NCI-H345 (cell line): ENCODE results near the gene ARL11.

ENCODE experiments used
- DNase-seq: peaks from one replicate; lab custom pipeline; 2025; lab: John Stamatoyannopoulos, UW

The ARL11 gene

DNA sequence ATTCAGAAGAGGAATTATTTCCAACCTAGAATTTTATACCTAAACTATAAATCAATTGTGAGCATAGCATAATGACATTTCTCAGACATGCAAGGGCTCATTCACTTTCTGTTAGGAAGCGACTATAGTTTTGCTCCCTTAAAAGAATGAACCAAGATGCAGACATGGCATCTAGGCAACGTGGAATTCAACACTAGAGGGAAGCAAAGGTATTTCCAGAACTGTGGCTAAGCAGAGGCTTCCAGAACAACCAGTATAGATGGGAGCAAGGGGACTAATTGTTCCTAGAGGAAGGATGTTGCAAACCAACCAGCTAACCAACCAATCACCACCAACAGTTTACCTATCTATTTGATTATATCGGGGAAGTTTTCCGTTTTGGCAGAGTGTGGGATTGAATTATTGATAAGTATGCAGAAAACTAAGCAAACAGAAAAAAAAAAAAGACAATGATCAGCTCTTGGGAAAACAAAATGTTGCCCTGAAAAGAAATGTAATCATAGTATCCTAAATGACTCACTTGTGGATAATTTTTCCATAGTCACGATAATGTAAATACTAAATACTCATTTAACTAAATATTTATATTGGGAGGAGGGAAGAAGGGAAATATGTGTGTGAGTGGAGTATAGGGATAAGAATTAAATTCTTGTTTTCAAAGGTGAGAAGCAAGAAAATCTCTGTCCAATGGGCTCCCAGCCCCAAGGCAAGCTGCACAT lies 21.1 kb downstream of the ARL11 start:
- DNase-seq: no peak

DNA sequence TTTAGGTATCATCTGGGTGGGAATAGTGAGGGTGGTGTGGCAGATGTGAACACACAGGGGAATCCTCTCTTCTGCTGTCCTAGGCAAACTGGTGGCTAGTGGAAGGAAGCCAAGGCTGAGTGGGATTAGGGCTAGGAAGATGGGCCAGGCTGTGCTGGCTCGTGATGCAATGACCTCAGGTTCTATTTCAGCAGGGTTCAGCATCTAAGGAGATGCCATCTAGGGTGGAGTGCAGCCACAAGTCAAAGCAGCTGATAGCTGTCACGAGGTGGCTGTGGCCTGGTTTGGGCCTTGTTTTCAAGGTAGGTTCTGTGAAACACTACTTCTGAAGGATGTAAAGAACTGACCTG lies 21.6 kb downstream of the ARL11 start:
- no peak for DNase-seq

DNA sequence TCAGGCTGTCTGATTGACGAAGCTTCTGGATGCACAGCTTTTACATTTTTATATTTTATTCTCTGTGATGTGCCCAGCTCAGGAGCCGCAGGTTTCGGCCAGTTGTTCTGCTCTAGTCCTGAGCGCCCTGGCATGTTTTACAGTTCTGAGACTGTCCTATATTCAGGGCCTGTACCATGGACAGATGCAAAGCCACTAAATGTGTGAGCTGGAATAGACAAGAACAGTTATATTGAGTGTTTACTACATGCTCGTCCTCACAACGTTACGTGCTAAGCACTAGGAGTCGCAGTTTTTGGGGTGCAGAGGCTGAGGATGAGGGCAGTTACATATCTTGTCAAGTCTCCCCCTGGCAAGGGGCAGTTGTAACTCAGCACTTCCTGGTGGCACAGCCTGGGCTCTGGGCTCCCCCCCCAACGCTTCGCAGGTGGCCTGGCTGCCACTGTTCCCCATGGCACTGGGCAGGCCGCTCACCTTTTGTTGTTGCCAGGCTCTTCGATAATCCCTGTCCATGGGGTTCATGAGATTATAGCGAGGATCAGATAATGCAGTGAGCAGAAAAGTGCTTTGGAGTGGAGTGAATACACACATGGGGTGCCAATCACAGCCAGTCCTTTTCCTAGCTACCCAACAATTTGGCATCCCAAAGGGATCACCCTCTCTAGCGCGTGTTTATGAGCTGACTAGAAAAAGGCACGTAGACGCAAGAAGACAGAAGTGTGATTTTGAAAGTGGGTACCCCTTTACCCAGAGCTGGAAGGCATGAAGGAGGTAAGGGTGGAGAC lies 23.5 kb downstream of the ARL11 start:
- DNase-seq: no peak

DNA sequence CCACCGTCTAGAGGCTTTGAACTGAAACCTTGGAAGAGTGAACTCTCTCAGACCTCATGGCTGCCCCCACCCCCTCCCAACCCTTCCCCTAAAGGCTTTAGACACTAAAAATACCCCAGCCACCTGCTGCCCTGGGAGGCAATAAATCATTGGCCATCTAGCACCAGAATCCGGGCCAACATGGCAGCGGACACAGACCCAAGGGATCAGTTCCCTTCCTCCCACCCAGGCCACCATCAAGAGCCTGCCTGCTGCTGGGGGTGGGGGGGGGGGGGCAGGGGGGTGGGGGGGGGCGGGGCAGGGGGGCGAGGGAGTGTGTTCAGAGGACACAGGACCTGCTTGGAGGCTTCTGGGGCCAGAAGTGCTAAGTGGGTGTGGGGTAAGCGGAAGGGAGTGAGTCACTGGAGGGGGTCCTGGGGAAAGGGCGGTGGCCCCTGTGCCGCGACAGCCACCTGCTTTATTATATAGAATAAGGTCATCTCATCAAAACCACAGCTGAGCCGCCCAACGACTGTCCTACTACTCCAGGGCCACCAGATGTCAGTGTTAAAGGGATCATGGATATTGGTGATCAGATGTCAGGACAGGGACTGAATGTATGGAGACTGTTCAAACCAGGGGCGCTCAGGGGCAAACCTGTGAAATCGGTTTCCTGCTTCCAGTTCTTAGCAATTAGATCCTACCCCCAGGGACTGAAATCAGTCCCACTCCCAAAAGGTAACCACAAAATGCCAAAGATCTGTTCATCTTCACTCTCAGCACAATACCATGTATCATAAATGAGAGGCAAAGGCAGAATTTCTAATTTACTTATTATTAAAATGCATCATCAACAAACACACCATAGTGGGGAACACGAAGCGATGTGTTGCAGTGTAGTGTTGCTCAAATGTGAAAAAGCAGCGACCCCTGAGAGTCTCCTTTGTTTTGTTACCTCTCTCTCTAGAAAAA lies 24.3 kb downstream of the ARL11 start:
- DNase-seq: no peak

DNA sequence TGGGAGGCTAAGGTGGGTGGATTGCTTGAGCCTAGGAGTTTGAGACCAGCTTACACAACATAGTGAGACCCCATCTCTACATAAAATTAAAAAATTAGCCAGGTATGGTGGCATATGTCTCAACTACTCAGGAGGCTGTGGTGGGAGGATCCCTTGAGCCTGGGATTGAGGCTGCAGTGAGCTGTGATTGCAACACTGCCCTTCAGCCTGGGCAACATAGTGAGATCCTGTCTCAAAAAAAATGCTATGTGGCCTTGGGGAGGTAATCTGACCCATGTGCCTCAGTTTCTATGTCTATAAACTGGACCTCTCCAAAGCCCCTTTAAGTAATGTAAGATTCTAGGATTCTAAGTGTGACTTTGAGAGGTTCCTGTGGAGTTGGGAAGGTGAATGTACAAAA lies 25.2 kb downstream of the ARL11 start:
- DNase-seq: no peak

DNA sequence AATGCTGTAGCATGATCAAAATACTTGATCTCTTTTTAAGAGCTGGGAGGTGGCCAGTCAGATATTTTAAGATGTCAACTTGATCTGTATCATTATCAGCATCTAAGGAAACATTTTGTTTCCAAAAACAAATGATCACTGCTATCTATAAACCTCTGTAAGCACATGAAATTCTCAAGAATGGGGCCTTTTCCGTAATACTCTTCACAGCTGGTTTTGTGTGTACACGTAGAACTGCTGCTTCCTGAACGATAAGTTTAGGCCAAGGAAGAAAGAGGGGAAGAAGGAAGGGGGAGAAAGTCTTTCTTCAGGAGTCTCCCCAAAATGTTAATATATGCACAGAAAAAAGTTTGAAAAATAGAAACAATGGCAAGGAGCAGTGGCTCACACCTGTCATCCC lies 25.7 kb downstream of the ARL11 start:
- DNase-seq: no peak

DNA sequence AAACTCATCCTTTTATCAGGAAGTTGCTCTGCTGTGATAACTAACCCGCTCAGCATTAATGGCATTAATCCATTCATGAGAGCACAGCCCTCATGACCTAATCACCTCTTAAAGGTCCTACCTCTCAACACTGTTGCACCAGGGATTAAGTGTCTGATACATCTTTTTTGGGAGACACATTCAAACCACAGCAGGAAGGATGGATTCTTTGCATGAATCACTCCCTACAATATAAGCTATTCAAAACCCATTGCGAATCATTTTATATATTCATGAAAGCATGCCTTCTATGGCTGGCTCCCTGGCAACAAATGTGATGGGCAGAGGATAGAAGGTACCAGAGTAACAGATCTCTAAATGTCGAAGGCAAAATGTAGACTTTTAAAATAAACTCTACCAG lies 27.6 kb downstream of the ARL11 start:
- DNase-seq: no peak

DNA sequence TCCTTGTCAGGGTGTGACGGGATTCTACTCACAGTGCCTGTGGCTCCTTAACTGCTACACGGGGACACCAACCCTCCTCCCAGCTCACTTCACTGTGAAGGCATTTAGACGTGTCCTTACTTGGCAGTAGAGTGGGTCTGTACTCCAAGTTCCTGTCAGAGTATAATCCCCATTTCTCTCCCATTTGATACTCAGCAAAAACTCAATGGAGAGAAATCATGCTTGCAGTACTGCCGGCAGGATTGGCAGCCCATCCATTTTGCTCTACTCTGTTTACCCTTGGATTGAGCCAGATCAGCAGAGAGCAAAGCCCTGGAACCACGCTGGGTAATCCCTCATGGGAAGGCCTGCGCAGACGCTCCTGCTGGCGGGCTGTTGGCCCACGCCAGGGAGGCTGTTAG lies 28.9 kb downstream of the ARL11 start:
- no peak for DNase-seq

DNA sequence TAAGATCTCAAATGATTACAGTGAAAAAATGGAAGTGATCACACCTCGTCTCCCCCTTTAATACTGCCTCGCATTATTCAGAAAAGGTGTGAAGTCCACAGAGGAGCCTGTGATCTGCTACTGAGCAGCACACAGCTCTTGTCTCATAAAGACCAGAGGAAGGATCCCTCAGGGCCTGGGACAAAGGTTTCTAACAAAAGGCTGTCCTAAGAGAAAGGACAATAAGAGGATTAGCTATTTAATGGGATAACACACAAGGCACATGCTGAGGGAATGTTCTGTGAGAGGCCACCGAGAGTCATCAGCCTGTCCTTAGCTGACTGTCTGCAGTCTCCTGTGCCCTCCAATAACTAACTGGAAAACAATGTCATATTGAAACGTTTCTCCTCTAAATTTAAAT lies 36.3 kb downstream of the ARL11 start:
- no peak for DNase-seq

DNA sequence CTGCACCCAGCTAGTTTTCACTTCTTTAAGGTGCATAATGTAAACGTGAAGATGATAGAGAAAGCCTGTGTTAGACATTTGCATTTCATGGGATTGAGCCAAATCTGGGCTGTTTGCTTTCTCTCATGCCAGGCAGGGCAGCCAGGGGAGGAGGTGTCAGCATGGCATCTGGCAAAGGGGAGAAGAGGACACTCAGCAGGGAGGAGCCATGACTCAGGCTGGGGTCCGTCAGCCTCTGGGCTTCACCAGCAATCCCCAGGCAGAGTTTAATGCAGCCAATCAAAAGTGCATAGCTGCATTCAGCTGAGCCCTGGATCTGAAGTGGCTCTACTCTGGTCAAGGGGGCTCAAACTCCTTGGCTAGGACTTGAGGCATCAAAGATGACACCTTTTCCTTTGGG lies 39.5 kb downstream of the ARL11 start:
- no peak for DNase-seq

DNA sequence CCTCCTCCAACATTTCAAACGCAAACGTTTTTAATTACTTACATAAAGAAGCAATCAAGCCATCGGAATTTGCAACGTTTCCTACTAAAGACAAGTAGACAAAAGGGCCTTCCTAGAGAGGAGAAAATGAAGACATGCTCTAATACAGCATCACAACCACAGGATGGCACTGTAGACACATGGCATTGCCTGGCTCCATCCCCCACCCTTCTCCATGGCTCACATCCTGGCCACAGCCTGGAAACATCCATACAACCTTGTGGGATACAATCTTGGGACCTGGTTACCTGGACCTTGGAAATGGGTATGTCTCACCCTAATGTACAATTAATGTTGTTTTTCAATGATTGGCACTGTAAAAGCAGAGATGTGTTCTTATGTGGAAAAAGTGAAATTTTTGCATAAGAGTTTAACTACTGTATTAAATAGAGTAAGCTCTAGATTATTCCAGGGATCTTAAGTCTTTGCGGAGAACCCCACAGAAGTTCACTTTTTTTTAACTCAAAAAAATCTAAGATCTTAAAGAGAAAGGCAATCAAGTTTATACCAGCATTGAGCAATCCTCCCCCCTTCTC lies 41.5 kb downstream of the ARL11 start:
- DNase-seq: no peak

DNA sequence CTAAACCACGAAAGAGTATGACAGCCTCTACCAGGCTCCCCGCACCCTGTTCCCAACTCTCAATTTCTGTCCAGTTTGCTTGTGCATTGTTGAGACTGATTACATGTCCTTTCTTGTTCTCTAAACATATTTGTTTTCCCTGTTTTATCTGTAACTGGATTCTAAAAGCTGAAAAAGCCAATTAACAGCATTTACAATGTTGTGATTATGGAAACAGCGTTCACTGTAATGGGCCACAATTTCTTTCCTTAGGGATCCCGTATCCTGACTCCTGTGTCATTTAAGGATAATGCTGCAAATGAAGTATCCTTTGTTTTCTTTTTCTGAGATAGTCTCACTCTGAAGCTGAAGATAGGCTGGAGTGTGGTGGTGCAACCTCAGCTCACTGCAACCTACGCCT lies 42.5 kb downstream of the ARL11 start:
- DNase-seq: no peak

DNA sequence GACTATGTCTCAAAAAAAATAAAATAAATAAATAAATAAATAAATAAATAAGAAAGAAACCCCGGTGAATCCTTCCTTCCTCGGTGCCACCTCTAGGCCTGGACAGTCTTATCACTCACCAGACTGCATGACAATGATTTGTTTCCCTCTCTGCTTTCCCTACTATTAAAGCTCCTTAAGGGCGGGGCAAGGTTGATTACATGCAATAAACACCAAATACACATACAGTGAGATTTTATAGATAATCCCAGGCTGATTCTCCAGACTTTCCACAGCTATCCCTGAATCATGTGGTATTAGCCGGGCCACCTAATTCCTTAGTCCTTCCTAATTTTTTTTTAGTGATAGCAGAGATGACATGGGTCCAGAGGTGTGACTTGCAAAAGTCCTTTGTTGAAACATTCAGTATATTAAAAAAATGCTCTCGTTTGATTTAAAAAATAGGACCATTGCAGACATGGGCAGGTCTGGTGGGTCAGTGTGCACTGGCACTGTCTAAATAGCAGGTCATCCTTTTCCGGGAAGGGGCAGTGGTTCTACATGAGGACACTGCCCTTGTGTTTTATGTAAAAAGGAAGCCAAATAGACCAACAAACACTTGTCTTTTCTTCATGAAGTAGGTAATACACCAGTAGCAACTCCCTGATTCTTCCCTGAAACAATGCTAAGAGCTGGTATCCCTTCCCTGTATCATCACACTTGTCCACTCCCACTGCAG lies 48.4 kb downstream of the ARL11 start:
- no peak for DNase-seq

DNA sequence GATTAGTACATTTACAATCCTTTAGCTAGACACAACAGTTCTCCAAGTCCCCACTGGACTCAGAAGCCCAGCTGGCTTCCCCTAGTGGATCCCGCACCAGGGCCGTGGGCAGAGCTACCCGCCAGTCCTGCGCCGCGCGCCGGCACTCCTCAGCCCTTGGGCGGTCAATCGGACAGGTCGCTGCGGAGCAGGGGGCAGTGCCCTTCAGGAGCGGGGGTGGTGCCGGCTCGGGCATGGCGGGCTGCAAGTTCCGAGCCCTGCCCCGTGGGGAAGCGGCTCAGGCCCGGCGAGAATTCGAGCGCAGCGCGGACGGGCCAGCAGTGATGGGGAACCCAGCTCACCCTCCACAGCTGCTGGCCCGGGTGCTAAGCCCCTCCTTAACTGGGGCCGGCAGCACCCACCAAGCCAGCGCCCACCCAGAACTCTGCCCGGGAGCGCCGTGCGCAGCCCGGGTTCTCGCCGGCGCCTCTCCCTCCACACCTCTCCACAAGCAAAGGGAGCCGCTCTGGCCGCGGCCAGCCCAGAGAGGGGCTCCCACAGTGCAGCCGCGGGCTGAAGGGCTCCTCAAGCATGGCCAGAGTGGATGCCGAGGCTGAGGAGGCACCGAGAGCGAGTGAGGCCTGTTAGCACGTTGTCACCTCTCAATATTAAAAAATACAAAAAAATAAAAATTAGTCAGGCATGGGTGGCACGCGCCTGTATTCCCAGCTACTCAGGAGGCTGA lies 50.0 kb downstream of the ARL11 start:
- no peak for DNase-seq

DNA sequence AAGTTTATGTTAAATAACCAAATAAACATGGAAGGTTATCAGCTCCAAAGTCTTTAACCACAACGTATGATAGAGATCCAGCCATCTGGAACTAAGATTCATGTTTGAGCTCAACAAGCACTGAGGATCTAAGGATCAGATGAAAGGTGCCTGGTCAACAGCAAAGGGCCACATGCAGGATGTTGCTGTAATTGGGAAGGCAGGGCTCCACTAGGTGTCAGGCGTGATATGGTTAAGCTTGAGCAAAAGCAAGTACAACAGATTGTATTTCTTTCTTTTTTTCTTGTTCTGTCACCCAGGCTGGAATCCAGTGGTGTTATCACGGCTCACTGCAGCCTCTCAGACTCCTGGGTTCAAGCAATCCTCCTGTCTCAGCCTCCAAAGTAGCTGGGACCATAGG lies 50.9 kb downstream of the ARL11 start:
- DNase-seq: no peak

DNA sequence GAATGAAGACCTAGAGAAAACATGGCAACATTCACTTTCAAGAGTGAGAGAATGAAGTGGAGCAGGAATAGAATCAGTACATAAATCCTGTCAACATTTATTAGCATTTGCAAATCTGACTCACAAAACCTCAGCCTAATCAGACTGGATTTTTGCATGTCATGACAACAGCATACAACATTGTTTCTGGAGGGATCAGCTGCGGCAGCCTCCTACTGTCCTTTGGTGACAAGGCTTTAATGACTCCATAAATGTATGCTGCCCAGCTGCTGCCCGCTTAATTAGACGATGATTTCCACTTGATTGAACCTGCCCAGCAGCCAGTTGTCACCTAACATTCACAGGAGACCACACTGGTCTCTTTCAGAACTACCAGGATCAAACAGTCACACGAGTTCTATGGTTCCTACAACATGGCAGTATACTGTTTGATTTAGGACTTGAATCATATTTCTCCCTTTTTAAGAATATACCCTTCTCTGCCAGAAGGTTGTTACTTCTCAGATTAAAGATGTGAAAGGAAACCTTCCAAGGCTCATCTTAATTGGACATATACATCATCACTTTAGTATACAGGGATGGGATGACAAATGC lies 53.6 kb downstream of the ARL11 start:
- DNase-seq: no peak
